Measurements from ENCODE around the gene UVSSA. TPM values are rescaled to one million over a fixed set of nuclear protein-coding genes. Genes with fewer than 3 reads are reported as not detected.
"Not testable (repeated sequence)": the region's sequence is repeated elsewhere in the genome, so short reads cannot be mapped to it uniquely, and the experiment has no call there.

Gene UVSSA
- total and polyA plus RNA-seq, 2 experiments from 2014 or later: 2.9 to 4.1 TPM

DNA sequence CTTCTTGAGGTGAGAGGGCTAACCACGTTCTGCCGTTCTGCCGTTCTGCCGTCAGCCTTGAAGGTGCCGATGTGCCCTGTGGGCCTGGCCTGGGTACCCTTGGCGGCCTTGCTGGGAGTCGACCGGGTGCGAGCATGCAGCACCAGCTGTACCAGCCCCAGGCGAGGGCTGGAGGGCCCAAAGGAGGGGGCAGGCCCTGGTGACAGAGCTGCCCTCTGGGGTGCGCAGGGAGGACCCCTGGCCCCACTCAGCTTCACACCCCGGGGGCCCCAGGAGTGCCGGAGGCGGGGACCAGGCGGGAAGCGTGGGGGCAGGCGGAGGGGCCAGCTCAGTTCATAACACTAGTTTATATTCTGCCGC, 22.1 kb downstream of the UVSSA start:
- H3K9me2 ChIP-seq (ENCODE audit: insufficient read depth): no peaks in the 10 kb centered on the region
- H3K79me2 ChIP-seq (ENCODE audit: insufficient read depth): no peaks in the 10 kb centered on the region
- H3K9ac ChIP-seq: no peak overlapping the region
- no peak for DNase-seq
- no peaks in the 10 kb centered on the region for H3K27me3 ChIP-seq (replicated peaks; ENCODE audit: insufficient read depth)
- H3F3A ChIP-seq (ENCODE audit: insufficient read depth): no peaks in the 10 kb centered on the region
- no peak overlapping the region for H3K4me3 ChIP-seq
- H3K36me3 ChIP-seq (ENCODE audit: low read depth): no peaks in the 10 kb centered on the region
- TF ChIP-seq EZH2phosphoT487 (IDR thresholded peaks at IDR 0.05; ENCODE audit: insufficient read depth, low read depth) (no peak), EZH2 (IDR thresholded peaks at IDR 0.05; ENCODE audit: insufficient read depth, poor library complexity, severe bottlenecking) (no peak)
- H3K4me2 ChIP-seq (ENCODE audit: unreplicated experiment): no peak overlapping the region
- no peak overlapping the region for H2AFZ ChIP-seq
- H3K27ac ChIP-seq: no peak overlapping the region
- in situ Hi-C loops (cut with MboI): no loop called here
- H4K20me1 ChIP-seq (ENCODE audit: insufficient read depth): no peaks in the 10 kb centered on the region
- no peaks in the 10 kb centered on the region for H3K9me3 ChIP-seq (ENCODE audit: low read depth)
- no peaks in the 10 kb centered on the region for H3K4me1 ChIP-seq (ENCODE audit: insufficient read depth)
- 94 to 95% methylated on average over 16 to 18 of the region's 18 CpGs for WGBS, 2 experiments (ENCODE audit: low coverage in 1 of 2, low lambda C conversion rate in 2 of 2, missing lambda C conversion rate in 2 of 2)

- Histone ChIP-seq H3K9ac (no peak overlapping the region), H3K27ac (no peak overlapping the region), H3K4me1 (ENCODE audit: insufficient read depth) (no peaks in the 10 kb centered on the region), H3K4me2 (ENCODE audit: unreplicated experiment) (no peak overlapping the region), H3K36me3 (ENCODE audit: low read depth) (no peaks in the 10 kb centered on the region), H3K9me3 (ENCODE audit: low read depth) (no peaks in the 10 kb centered on the region), H3K9me2 (ENCODE audit: insufficient read depth) (no peaks in the 10 kb centered on the region), H3K79me2 (ENCODE audit: insufficient read depth) (no peaks in the 10 kb centered on the region), H3F3A (ENCODE audit: insufficient read depth) (no peaks in the 10 kb centered on the region), H3K4me3 (no peak overlapping the region), H3K27me3 (replicated peaks; ENCODE audit: insufficient read depth) (no peaks in the 10 kb centered on the region), H4K20me1 (ENCODE audit: insufficient read depth) (no peaks in the 10 kb centered on the region), H2AFZ (no peak overlapping the region)
- no peak for DNase-seq
- in situ Hi-C loops (cut with MboI): no loop called here
- whole genome bisulfite sequencing, 2 experiments (ENCODE audit: low coverage in 1 of 2, low lambda C conversion rate in 2 of 2, missing lambda C conversion rate in 2 of 2): 94 to 98% methylated on average over 22 of the region's 22 CpGs
- TF ChIP-seq EZH2phosphoT487 (IDR thresholded peaks at IDR 0.05; ENCODE audit: insufficient read depth, low read depth) (no peak), EZH2 (IDR thresholded peaks at IDR 0.05; ENCODE audit: insufficient read depth, poor library complexity, severe bottlenecking) (no peak)
Measured at GRCh38 chr4:1369479-1370079, 22.6 kb downstream of the UVSSA start.

GRCh38 chr4:1370321-1371124, 23.5 kb downstream of the UVSSA start:
- in situ Hi-C loops (cut with MboI): no loop called here
- H3K9me2 ChIP-seq (ENCODE audit: insufficient read depth): no peaks in the 10 kb centered on the region
- H2AFZ ChIP-seq: no peak overlapping the region
- no peaks in the 10 kb centered on the region for H3K27me3 ChIP-seq (replicated peaks; ENCODE audit: insufficient read depth)
- no peak overlapping the region for H3K9ac ChIP-seq
- no peaks in the 10 kb centered on the region for H3K36me3 ChIP-seq (ENCODE audit: low read depth)
- no peaks in the 10 kb centered on the region for H3F3A ChIP-seq (ENCODE audit: insufficient read depth)
- H3K9me3 ChIP-seq (ENCODE audit: low read depth): no peaks in the 10 kb centered on the region
- 82 to 85% methylated on average over 28 to 29 of the region's 29 CpGs for WGBS, 2 experiments (ENCODE audit: low coverage in 1 of 2, low lambda C conversion rate in 2 of 2, missing lambda C conversion rate in 2 of 2)
- no peaks in the 10 kb centered on the region for H3K79me2 ChIP-seq (ENCODE audit: insufficient read depth)
- no peaks in the 10 kb centered on the region for H4K20me1 ChIP-seq (ENCODE audit: insufficient read depth)
- no peak overlapping the region for H3K27ac ChIP-seq
- H3K4me1 ChIP-seq (ENCODE audit: insufficient read depth): no peaks in the 10 kb centered on the region
- H3K4me2 ChIP-seq (ENCODE audit: unreplicated experiment): no peak overlapping the region
- H3K4me3 ChIP-seq: no peak overlapping the region
- no peak for DNase-seq
- TF ChIP-seq EZH2phosphoT487 (IDR thresholded peaks at IDR 0.05; ENCODE audit: insufficient read depth, low read depth): no peak
- TF ChIP-seq EZH2 (IDR thresholded peaks at IDR 0.05; ENCODE audit: insufficient read depth, poor library complexity, severe bottlenecking): no peak

DNA sequence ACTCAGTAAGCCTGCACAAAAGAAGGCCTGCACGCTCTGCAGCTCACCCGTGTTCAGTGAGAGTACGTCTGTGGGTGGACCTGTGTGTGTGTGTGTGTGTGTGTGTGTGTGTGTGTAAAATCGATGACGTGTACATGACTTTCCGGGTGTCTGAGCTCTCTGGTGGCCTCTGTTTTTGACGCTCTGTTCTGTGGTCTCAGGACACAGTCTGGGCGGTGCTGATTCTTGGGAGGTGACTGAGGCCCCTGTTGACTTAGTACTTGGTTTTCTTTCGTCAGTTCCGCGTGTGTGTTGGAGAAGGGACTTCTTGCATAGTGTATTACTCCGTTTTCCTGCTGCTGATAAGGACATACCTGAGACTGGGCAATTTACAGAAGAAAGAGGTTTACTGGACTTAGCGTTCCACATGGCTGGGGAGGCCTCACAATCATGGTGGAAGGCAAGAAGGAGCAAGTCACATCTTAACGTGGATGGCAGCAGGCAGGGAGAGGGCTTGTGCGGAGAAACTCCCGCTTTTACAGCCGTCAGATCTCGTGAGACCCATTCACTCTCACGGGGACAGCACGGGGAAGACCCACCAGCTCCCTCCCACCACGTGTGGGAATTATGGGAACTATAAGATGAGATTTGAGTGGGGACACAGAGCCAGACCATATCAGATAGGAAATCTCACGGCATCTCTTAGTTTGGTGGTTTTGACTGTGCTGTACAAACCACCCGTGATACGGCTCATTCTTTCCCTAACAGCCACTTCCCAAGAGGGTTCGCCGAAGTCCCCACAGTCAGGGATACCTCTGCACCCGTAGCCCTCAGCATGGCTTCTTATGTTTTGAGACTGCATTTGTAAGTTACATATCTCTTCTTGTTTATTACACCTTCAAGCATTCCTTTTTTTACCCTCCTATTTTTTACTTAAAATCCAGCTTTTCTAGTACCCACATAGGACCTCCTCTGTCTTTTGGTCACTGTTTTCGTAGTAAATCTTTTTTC, 24.5 kb downstream of the UVSSA start:
- H3K27ac ChIP-seq: no peak overlapping the region
- H3K4me2 ChIP-seq (ENCODE audit: unreplicated experiment): no peak overlapping the region
- no peaks in the 10 kb centered on the region for H3K27me3 ChIP-seq (replicated peaks; ENCODE audit: insufficient read depth)
- H3K4me1 ChIP-seq (ENCODE audit: insufficient read depth): no peaks in the 10 kb centered on the region
- in situ Hi-C loops (cut with MboI): no loop called here
- H3K9me2 ChIP-seq (ENCODE audit: insufficient read depth): no peaks in the 10 kb centered on the region
- H2AFZ ChIP-seq: no peak overlapping the region
- no peaks in the 10 kb centered on the region for H3K36me3 ChIP-seq (ENCODE audit: low read depth)
- H3K79me2 ChIP-seq (ENCODE audit: insufficient read depth): no peaks in the 10 kb centered on the region
- H3K9ac ChIP-seq: no peak overlapping the region
- no peak overlapping the region for H3K4me3 ChIP-seq
- no peaks in the 10 kb centered on the region for H3K9me3 ChIP-seq (ENCODE audit: low read depth)
- 93 to 94% methylated on average over 27 to 28 of the region's 28 CpGs for WGBS, 2 experiments (ENCODE audit: low coverage in 1 of 2, low lambda C conversion rate in 2 of 2, missing lambda C conversion rate in 2 of 2)
- H3F3A ChIP-seq (ENCODE audit: insufficient read depth): no peaks in the 10 kb centered on the region
- TF ChIP-seq EZH2 (IDR thresholded peaks at IDR 0.05; ENCODE audit: insufficient read depth, poor library complexity, severe bottlenecking) (no peak), EZH2phosphoT487 (IDR thresholded peaks at IDR 0.05; ENCODE audit: insufficient read depth, low read depth) (no peak)
- H4K20me1 ChIP-seq (ENCODE audit: insufficient read depth): no peaks in the 10 kb centered on the region
- DNase-seq: no peak

GRCh38 chr4:1372576-1372975, 25.6 kb downstream of the UVSSA start:
- H3F3A ChIP-seq (ENCODE audit: insufficient read depth); H3K9ac ChIP-seq; H3K27ac ChIP-seq; H3K4me1 ChIP-seq (ENCODE audit: insufficient read depth); H3K36me3 ChIP-seq (ENCODE audit: low read depth); H3K4me2 ChIP-seq (ENCODE audit: unreplicated experiment); H3K27me3 ChIP-seq (replicated peaks; ENCODE audit: insufficient read depth); H2AFZ ChIP-seq; H3K9me2 ChIP-seq (ENCODE audit: insufficient read depth); in situ Hi-C loops (cut with MboI); H3K79me2 ChIP-seq (ENCODE audit: insufficient read depth); H4K20me1 ChIP-seq (ENCODE audit: insufficient read depth); H3K9me3 ChIP-seq (ENCODE audit: low read depth); H3K4me3 ChIP-seq; DNase-seq: not testable (repeated sequence)
- 92 to 93% methylated on average over 3 to 22 of the region's 22 CpGs for WGBS, 2 experiments (ENCODE audit: low coverage in 1 of 2, low lambda C conversion rate in 2 of 2, missing lambda C conversion rate in 2 of 2)
